ENCODE data around the gene LRRC8D. TPM values are rescaled to one million over a fixed set of nuclear protein-coding genes. Genes with fewer than 3 reads are reported as not detected.

The LRRC8D gene
- total RNA-seq, 1 experiment from 2014 or later = 43.3 TPM

- no peaks in the 10 kb centered on the region; the same call in 1 of the 2 replicates for H3K4me1 ChIP-seq (ENCODE audit: control insufficient read depth, insufficient read depth, low read length)
- no peak for ATAC-seq
These were observed 122.2 kb downstream of the LRRC8D start for GRCh38 chr1:89942825-89943658.

More at GRCh38 chr1:89942825-89943658, 122.2 kb downstream of the LRRC8D start:
- intact Hi-C loops (cut with micrococcal nuclease; ENCODE audit: unreplicated experiment) = no loop called here
- Histone ChIP-seq H3K27me3 (ENCODE audit: control insufficient read depth, insufficient read depth, low read length) (no peaks in the 10 kb centered on the region), H3K27ac (ENCODE audit: low read length) (no peak overlapping the region), H3K36me3 (ENCODE audit: control insufficient read depth, insufficient read depth, low read length) (no peaks in the 10 kb centered on the region), H3K4me3 (ENCODE audit: low read depth in 2 of 2, low read length in 2 of 2) (no peak overlapping the region), H3K9me3 (ENCODE audit: control insufficient read depth, insufficient read depth, low read depth, low read length) (no peaks in the 10 kb centered on the region)
- TF ChIP-seq TCF7L2 (IDR thresholded peaks at IDR 0.05; ENCODE audit: low read depth, low read length) (no peak), SIN3A (IDR thresholded peaks at IDR 0.05; ENCODE audit: borderline replicate concordance, insufficient read depth, low read depth, low read length) (no peak), REST (IDR thresholded peaks at IDR 0.05; ENCODE audit: insufficient read depth in 1 of 2, low read depth in 2 of 2, low read length in 1 of 2) (no peak), POLR2AphosphoS5 (IDR thresholded peaks at IDR 0.05; ENCODE audit: low read depth, low read length) (no peak), CTCF (IDR thresholded peaks at IDR 0.05) (no peak)
- CTCF ChIA-PET = no interaction called here
- DNase-seq (ENCODE audit: low read depth, low spot score) = no peak
- no TSS peak for BruUV-seq (replicated peaks)
- in situ Hi-C loops (cut with HindIII; ENCODE audit: low pct_unique_long_range_greater_than_20kb, low sequenced_read_pairs) = no loop called here
- POLR2A ChIA-PET = no interaction called here

Measured in Panc1 (cell line).